Fibroblast of lung (primary cell): ENCODE measurements around the gene SEZ6L.

ENCODE experiments used
- CTCF ChIP-seq, 2 donors: IDR thresholded peaks in 1 of 2; conservative IDR thresholded peaks in 1 of 2; 1 replicate in 1 of 2; 2 replicates in 1 of 2; pipeline ENCODE4 v1.5.1; 2011 to 2012; ENCODE audit warnings: low read length in 2 of 2, control low read depth in 1 of 2, inconsistent platforms in 1 of 2, low read depth in 1 of 2, mild to moderate bottlenecking in 1 of 2
- EZH2 ChIP-seq: IDR thresholded peaks from 2 replicates; pipeline ENCODE4 v1.5.1; 2012; ENCODE audit warnings: low read length, control low read depth, mild to moderate bottlenecking; ENCODE audit errors: missing control alignments

DNA sequence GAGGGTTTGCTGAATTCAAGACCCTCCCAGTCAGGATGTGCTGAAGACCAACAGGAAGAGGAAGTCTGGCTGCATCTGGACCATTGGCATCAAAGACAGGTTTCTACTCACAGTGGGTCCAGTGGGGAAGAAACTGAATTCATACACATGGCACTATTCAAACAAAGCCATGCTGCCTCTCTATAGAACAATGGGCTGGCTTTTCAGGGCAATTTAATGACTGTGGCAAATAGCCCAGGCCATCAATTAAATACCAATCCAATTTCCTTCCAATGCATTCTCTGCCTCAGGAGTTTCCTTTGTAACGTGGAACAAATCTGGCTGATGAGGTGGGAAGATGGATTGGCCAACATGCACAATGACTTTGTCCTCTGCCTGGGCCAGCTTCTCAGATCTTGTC is 98.6 kb downstream of the SEZ6L start:
- no peak for TF ChIP-seq CTCF (conservative IDR thresholded peaks at IDR 0.05 in 1 of 2, IDR thresholded peaks at IDR 0.05 in 1 of 2; ENCODE audit: low read depth in 1 of 2, low read length in 2 of 2)
- no peak for TF ChIP-seq EZH2
